HepG2 (cell line): ENCODE data around the gene ARHGEF40. TPM values are rescaled to one million over a fixed set of nuclear protein-coding genes. Genes with fewer than 3 reads are reported as not detected.

Experiments used
- IKZF1 ChIP-seq: fragments of 450-650 bp; IDR thresholded peaks from 2 replicates; pipeline ENCODE4 v1.7.1; 2016
- KAT8 ChIP-seq: IDR thresholded peaks from 2 replicates; pipeline ENCODE4 v1.6.1; 2016; ENCODE audit warnings: missing genetic modification reagents, missing compliant biosample characterization
- KDM3A ChIP-seq: IDR thresholded peaks from 2 replicates; pipeline ENCODE4 v1.6.1; 2018; ENCODE audit warnings: low read depth, missing compliant biosample characterization
- MIER2 ChIP-seq: IDR thresholded peaks from 2 replicates; pipeline ENCODE4 v1.6.1; 2016; ENCODE audit warnings: missing biosample characterization, missing genetic modification reagents
- NR2C2 ChIP-seq: sonication (generic); formaldehyde crosslinking; IDR thresholded peaks from 2 replicates; pipeline ENCODE4 v1.4.0; 2020; ENCODE audit warnings: missing genetic modification reagents, mild to moderate bottlenecking, moderate library complexity, borderline replicate concordance
- POLR2A ChIP-seq, 2 experiments: IDR thresholded peaks; 2 replicates each; pipeline ENCODE4 v1.6.1; 2011; ENCODE audit warnings: low read depth in 2 of 2, low read length in 2 of 2, mild to moderate bottlenecking in 1 of 2, moderate library complexity in 1 of 2; ENCODE audit not compliant: insufficient read depth in 1 of 2
- SCMH1 ChIP-seq: sonication (generic); formaldehyde crosslinking; IDR thresholded peaks from 2 replicates; pipeline ENCODE4 v1.9.0; 2021; ENCODE audit warnings: missing genetic modification reagents, mild to moderate bottlenecking, borderline replicate concordance
- SIN3A ChIP-seq: IDR thresholded peaks from 2 replicates; pipeline ENCODE4 v1.6.1; 2011; ENCODE audit warnings: low read depth, mild to moderate bottlenecking, control low read depth, low read length, borderline replicate concordance
- TCF12 ChIP-seq, 2 experiments: fragments of 450-650 bp in 1 of 2; sonication (generic) in 1 of 2; formaldehyde crosslinking in 1 of 2; IDR thresholded peaks; 2 replicates each; pipeline versions ENCODE4 v1.6.1 to v1.8.0; 2017 to 2022; ENCODE audit warnings: antibody characterized with exemption in 1 of 2, mild to moderate bottlenecking in 1 of 2, missing genetic modification reagents in 1 of 2, moderate library complexity in 1 of 2
- THYN1 ChIP-seq: sonication (generic); formaldehyde crosslinking; IDR thresholded peaks from 2 replicates; pipeline ENCODE4 v1.8.1; 2023; ENCODE audit warnings: low read depth, mild to moderate bottlenecking, moderate library complexity, missing genetic modification reagents, borderline replicate concordance
- ZBTB8A ChIP-seq: sonication (generic); formaldehyde crosslinking; IDR thresholded peaks from 2 replicates; pipeline ENCODE4 v1.4.0; 2020; ENCODE audit warnings: mild to moderate bottlenecking, low read depth, missing genetic modification reagents, borderline replicate concordance
- ZNF10 ChIP-seq: sonication (generic); formaldehyde crosslinking; IDR thresholded peaks from 2 replicates; pipeline ENCODE4 v1.4.0; 2020; ENCODE audit warnings: mild to moderate bottlenecking, low read depth, missing genetic modification reagents, borderline replicate concordance
- ZNF30 ChIP-seq: sonication (generic); formaldehyde crosslinking; IDR thresholded peaks from 2 replicates; pipeline ENCODE4 v1.5.0; 2020; ENCODE audit warnings: mild to moderate bottlenecking, missing genetic modification reagents
- ZNF782 ChIP-seq: sonication (generic); formaldehyde crosslinking; IDR thresholded peaks from 2 replicates; pipeline ENCODE4 v1.4.0; 2020; ENCODE audit warnings: missing genetic modification reagents, mild to moderate bottlenecking, borderline replicate concordance
- ZNF839 ChIP-seq: sonication (generic); formaldehyde crosslinking; IDR thresholded peaks from 2 replicates; pipeline ENCODE4 v1.4.0; 2020; ENCODE audit warnings: missing genetic modification reagents, mild to moderate bottlenecking, borderline replicate concordance
- polyA plus RNA-seq, 8 experiments: library from polyadenylated mRNA; depleted of rRNA in 3 of 8; stranded (reverse) in 7 of 8; unstranded in 1 of 8; fragments of >200 nt; fragmentation: Illumina TruSeq in 4 of 8; extraction: Trizol in 4 of 8; gene quantifications; 2 replicates each; pipeline versions ENCODE4 v1.2.1 to v1.2.3, GENCODE V29; 2011 to 2016; ENCODE audit warnings: low read depth in 4 of 8, missing spikeins in 1 of 8, mixed read lengths in 1 of 8; ENCODE audit not compliant: insufficient read depth in 1 of 8
- total RNA-seq, 5 experiments: library from RNA; depleted of rRNA; stranded (reverse); fragments of >200 nt; fragmentation: Illumina TruSeq; extraction: Trizol; gene quantifications; 2 replicates each; pipeline ENCODE4 v1.2.3, GENCODE V29; 2016; ENCODE audit warnings: low read depth in 1 of 5
- TF ChIP-seq, protein P1 (sequence below): sonication (generic); formaldehyde crosslinking; IDR thresholded peaks from 2 replicates; pipeline ENCODE4 v1.4.0; 2020; ENCODE audit warnings: missing genetic modification reagents, borderline replicate concordance
- TF ChIP-seq, protein P2 (sequence below): sonication (generic); formaldehyde crosslinking; IDR thresholded peaks from 2 replicates; pipeline ENCODE4 v1.5.1; 2020; ENCODE audit warnings: mild to moderate bottlenecking, missing genetic modification reagents, moderate library complexity
- TF ChIP-seq, protein P3 (sequence below): sonication (generic); formaldehyde crosslinking; IDR thresholded peaks from 2 replicates; pipeline ENCODE4 v1.4.0; 2020; ENCODE audit warnings: missing genetic modification reagents
- TF ChIP-seq, protein P4 (sequence below), 2 experiments: sonication (generic) in 1 of 2; formaldehyde crosslinking in 1 of 2; IDR thresholded peaks; 2 replicates each; pipeline versions ENCODE4 v1.5.1 to v1.6.1; 2011 to 2020; ENCODE audit warnings: borderline replicate concordance in 1 of 2, low read depth in 1 of 2, low read length in 1 of 2, mild to moderate bottlenecking in 1 of 2, missing genetic modification reagents in 1 of 2, moderate library complexity in 1 of 2

The ARHGEF40 gene
- total and polyA plus RNA-seq, 2 of the 13 experiments (the other 11 are each of a cell fraction or from before 2014, with no cell fraction given): 28.1 to 78.1 TPM

DNA sequence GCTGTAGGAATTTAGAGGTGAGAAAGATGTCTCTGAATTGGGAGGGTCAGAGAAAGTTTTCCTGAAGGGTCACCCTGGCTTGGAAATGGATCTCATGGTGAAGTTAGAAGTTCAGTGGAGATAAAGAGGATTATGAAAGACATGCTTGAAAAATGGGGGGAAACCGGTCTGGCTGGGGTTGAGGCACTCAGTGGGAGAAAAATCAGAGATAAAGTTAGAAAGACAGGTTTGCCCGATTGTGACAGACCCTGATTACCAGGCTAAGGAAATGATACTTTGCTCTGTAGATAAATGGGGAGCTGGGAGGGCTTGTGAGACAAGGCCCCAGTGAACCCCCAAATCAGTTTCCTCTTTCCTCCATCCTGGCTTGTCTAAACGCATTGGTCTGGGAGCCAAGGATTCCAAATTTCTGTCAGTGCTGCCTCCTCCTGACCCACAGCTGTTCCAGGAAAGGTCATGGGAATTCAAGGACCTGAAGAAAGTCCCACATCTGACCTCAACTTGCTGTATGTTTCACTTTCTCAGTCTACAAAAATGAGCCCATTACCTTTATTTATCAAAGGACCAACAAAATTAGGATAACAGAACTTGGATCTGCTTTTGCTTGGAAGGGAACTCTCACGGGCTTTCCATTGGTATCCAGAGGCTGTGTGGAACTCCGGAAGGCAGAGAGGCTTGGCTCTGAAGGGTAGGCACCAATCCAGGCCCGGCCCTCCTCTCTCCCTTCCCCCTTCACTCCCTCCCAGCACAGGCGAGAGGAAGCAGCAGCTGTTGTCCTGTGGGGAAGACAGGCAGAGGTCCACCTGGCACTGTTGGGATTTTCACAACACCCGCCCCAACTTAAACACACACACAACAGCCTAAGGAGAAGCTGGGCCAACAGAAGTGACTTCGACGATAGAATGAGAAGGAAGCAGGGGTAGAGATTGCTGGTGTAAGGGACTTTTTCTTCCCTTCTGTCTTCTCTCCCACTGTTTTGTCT, 31.4 kb upstream of the ARHGEF40 start (continued):
- TF ChIP-seq, protein P1, sequence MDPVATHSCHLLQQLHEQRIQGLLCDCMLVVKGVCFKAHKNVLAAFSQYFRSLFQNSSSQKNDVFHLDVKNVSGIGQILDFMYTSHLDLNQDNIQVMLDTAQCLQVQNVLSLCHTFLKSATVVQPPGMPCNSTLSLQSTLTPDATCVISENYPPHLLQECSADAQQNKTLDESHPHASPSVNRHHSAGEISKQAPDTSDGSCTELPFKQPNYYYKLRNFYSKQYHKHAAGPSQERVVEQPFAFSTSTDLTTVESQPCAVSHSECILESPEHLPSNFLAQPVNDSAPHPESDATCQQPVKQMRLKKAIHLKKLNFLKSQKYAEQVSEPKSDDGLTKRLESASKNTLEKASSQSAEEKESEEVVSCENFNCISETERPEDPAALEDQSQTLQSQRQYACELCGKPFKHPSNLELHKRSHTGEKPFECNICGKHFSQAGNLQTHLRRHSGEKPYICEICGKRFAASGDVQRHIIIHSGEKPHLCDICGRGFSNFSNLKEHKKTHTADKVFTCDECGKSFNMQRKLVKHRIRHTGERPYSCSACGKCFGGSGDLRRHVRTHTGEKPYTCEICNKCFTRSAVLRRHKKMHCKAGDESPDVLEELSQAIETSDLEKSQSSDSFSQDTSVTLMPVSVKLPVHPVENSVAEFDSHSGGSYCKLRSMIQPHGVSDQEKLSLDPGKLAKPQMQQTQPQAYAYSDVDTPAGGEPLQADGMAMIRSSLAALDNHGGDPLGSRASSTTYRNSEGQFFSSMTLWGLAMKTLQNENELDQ (CRISPR knock-in tag): no peak
- TF ChIP-seq SCMH1 (no peak), MIER2 (CRISPR knock-in tag) (peak; percentile 14; the same call in 1 of the 2 replicates), TCF12 (IDR thresholded peaks at IDR 0.05) (no peak), TCF12 (CRISPR knock-in tag; IDR thresholded peaks at IDR 0.05) (no peak), NR2C2 (CRISPR knock-in tag) (no peak), SIN3A (peak; percentile 57; the same call in 1 of the 2 replicates), ZNF782 (CRISPR knock-in tag) (0 out of 2 replicates have a peak, but pooled peaks have one; percentile 32), IKZF1 (no peak), THYN1 (no peak), POLR2A (IDR thresholded peaks at IDR 0.05; ENCODE audit: insufficient read depth in 1 of 2, low read depth in 2 of 2, low read length in 2 of 2) (peak in 1 of 2 experiments; percentile 65; a peak in 2 of 4 replicates), ZNF839 (CRISPR knock-in tag) (no peak), ZBTB8A (no peak), KDM3A (0 out of 2 replicates have a peak, but pooled peaks have one; percentile 59), ZNF30 (CRISPR knock-in tag) (no peak), KAT8 (CRISPR knock-in tag) (0 out of 2 replicates have a peak, but pooled peaks have one; percentile 46), ZNF10 (no peak)
- TF ChIP-seq, protein P2, sequence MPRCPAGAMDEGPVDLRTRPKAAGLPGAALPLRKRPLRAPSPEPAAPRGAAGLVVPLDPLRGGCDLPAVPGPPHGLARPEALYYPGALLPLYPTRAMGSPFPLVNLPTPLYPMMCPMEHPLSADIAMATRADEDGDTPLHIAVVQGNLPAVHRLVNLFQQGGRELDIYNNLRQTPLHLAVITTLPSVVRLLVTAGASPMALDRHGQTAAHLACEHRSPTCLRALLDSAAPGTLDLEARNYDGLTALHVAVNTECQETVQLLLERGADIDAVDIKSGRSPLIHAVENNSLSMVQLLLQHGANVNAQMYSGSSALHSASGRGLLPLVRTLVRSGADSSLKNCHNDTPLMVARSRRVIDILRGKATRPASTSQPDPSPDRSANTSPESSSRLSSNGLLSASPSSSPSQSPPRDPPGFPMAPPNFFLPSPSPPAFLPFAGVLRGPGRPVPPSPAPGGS (CRISPR knock-in tag): 0 out of 2 replicates have a peak, but pooled peaks have one; percentile 33
- TF ChIP-seq, protein P3, sequence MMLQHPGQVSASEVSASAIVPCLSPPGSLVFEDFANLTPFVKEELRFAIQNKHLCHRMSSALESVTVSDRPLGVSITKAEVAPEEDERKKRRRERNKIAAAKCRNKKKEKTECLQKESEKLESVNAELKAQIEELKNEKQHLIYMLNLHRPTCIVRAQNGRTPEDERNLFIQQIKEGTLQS: 0 out of 2 replicates have a peak, but pooled peaks have one; percentile 3
- TF ChIP-seq, protein P4, sequence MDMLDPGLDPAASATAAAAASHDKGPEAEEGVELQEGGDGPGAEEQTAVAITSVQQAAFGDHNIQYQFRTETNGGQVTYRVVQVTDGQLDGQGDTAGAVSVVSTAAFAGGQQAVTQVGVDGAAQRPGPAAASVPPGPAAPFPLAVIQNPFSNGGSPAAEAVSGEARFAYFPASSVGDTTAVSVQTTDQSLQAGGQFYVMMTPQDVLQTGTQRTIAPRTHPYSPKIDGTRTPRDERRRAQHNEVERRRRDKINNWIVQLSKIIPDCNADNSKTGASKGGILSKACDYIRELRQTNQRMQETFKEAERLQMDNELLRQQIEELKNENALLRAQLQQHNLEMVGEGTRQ (IDR thresholded peaks at IDR 0.05; ENCODE audit: low read depth, low read length): no peak
- TF ChIP-seq, protein P4 (CRISPR knock-in tag; IDR thresholded peaks at IDR 0.05; ENCODE audit: borderline replicate concordance): no peak
